ENCODE results near the gene MKNK2. TPM values are rescaled to one million over a fixed set of nuclear protein-coding genes. Genes with fewer than 3 reads are reported as not detected.

The MKNK2 gene
- total RNA-seq, 1 experiment from 2014 or later, result 38.6 TPM

DNA sequence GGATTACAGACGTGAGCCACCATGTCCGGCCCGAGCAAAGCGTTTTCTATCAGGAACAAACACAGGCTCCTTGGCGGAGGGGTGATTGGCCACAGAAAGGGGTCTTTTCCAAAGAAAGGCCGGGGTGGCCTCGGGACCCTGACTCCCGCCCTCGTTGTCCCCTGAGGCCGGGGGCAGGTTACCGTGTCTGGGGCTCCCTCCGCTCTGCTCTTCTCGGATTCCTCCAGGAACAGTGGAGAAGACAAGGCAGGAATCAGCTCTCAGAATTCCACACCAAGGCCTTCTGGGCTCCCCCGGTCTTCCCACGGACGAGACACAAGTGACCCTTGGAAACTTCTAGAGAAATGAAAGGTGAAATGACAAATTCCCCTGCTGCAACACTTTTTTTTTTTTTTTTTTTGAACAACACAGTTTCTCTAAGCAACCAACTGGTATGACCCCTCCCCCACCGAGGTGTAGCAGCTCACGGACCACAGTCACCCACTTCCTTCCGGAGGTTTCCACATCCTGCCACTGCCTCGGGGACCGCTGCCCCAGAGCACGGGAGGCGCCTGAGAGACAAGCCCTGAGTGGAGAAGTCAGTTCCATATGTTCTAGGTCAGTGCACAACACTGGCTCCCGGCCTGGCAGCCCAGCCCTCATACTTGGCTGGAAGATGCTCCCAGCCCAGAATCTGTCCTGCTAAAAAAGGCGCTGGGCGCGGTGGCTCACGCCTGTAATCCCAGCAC, 34.1 kb upstream of the MKNK2 start:
- H3K27me3 ChIP-seq, result no peaks in the 10 kb centered on the region
- H3K9me3 ChIP-seq, result no peaks in the 10 kb centered on the region
- no peaks in the 10 kb centered on the region; the same call in 1 of the 2 replicates for H3K36me3 ChIP-seq
- no peak overlapping the region for H3K4me3 ChIP-seq
- no peak for DNase-seq

DNA sequence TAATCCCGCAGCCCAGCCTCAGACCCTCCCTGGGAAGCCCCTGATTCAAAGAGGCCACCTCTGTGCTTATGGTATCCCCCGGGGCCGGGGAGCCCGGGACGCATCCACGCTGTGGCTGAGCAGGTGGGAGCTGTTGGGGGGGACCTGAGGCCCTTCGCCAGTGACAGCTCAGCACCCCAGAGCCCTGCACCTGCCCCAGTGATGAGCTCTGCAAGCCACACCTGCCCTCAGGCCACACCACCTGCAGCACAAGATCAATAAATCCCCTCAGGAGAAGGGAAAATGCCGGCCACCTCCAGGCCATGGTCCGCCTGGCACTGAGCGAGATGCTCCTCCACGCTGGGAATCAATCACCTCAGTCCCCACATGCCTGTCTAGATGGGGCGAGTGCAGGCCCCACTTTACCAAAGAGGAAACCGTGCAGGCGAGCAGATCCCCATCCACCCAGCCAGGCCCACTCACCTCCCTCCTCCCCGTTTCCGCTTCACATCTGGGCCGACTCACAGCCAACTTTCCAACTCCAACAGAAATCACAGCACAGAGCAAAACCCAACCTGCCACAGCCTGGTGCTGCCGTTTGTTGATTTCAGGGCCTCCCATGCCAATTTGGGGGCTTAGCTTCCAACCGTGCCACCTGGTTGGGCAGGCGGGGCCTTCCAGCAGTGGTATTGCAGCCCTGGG, 32.3 kb upstream of the MKNK2 start:
- H3K27me3 ChIP-seq, result no peaks in the 10 kb centered on the region
- DNase-seq, result no peak
- no peak overlapping the region for H3K4me3 ChIP-seq
- H3K36me3 ChIP-seq, result no peaks in the 10 kb centered on the region; the same call in 1 of the 2 replicates
- H3K9me3 ChIP-seq, result no peaks in the 10 kb centered on the region

DNA sequence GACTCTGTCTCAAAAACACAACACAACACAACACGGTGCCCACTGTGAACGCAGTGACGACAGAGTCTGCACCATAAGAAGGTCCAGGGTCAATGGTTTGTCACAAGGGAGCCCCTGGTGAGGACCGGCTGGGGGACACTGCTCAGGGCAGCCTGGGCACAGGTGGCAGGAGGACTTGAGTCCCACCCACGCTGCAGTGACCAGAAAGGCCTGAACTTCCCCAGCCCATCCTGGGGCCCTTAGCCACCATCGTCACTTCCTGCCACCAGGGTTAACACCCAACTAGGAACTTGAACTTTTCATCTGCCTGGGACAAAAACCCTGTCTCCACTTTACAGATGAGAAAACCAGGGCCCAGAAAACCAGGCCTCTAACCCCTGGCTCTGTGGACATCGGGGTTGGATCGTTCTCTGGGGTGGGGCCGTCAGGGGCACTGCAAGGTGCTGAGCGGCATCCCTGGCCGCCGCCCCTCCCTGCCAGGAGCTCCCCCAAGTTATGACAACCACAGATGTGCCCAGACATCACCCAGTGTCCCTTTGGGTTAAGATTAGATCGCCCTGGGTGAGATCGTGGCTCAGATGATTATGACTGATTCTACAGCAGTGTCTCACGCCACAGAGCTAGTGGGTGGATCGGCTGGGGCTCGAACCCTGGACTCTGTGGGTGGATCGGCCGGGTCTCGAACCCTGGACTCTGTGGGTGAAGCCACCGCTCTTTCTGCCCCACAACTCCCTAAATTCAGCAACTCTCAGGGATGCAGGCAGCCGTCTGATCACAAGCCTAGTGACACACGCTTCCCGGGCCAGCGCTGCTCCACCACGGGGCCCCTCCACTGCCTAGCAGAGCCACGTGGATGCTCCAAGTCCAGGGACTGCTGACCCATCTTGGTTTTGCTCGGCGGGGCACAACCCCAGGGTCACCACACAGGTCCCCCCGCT, 31.1 kb upstream of the MKNK2 start:
- Histone ChIP-seq H3K27me3 (no peaks in the 10 kb centered on the region), H3K36me3 (no peaks in the 10 kb centered on the region; the same call in 1 of the 2 replicates), H3K4me3 (no peak overlapping the region), H3K9me3 (no peaks in the 10 kb centered on the region)
- DNase-seq, result no peak

DNA sequence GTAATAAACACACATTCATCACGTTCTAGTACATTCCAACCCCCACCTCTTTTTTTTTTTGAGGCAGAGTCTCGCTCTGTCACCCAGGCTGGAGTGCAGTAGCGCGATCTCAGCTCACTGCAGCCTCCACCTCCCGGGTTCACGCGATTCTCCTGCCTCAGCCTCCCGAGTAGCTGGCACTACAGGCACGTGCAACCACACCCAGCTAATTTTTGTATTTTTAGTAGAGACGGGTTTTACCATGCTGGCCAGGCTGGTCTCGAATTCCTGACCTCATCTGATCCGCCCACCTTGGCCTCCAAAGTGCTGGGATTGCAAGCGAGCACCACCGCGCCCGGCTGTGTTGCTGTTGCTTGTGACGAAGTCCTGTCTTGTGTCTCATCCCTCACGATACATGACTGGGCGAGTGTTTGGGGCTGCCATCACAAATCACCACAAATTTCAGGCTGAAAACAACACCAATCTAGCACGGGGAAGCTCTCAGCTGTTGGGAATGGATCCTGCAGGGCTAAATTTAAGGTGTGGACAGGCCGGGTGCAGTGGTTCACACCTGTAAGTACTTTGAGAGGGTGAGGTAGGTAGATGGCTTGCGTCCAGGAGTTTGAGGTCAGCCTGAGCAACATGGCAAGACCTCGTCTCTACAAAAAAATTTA, 29.4 kb upstream of the MKNK2 start:
- no peaks in the 10 kb centered on the region for H3K9me3 ChIP-seq
- no peak overlapping the region for H3K4me3 ChIP-seq
- H3K27me3 ChIP-seq, result no peaks in the 10 kb centered on the region
- H3K36me3 ChIP-seq, result no peaks in the 10 kb centered on the region; the same call in 1 of the 2 replicates
- no peak for DNase-seq

DNA sequence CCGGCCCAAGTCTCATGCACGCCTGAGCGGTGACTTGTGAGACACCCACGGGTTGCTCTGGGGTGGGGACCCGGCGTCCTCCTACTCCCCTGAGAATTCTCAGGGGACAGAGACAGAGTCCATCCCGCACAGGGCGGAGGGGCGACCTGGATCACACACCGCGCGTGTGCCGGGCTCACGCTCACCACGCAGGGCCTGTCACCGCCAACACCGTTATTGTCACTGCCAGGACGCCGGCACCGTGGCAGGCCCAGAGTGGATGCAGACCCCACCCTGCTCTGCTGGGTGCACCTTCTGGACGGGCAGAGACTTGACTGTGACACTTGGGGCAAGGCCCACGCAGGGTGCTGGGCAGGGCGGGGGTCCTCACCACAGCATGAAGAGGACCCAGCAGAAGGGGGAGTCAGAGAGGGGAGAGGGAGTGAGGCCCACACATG, 28.8 kb upstream of the MKNK2 start:
- H3K36me3 ChIP-seq, result no peaks in the 10 kb centered on the region; the same call in none of the 2 replicates

DNA sequence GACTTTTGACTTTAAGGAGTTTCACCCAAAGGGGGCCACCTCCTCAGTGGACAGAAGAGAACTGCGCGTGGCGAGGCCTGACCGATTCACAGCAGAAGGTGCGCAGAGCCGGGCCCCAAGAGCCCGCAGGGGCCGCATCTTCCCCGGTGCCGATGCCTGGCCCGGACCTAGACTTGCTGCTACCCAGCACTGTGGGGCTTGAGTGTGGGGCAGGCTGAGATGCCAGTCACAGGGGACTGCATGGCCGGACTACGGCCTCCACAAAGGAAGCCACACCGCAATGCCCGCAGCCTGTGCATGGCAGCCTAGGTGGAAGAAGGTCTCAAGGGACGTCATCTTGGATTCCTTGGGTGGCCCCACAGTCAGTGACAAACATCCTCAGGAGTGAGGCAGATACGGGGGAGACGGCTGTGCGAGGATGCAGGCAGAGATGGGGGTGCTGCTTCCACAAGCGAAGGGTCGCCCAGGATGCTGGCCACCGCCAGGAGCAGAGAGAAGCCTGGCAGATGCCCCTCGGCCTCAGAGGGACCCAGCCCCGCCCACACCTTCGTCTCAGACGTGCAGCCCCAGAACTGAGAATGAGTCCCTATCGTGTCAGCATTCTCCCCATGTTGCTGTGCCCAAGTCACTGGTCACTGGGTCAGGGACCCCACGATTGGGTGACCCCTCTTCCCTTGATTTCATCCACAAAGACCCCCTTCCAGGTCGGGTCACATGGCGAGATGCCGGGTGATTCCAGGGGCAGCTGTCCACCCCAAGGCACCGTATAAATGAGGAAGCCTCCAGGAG, 28.2 kb upstream of the MKNK2 start:
- no peak for DNase-seq
- Histone ChIP-seq H3K36me3 (no peaks in the 10 kb centered on the region; the same call in none of the 2 replicates), H3K4me3 (no peak overlapping the region), H3K27me3 (no peaks in the 10 kb centered on the region), H3K9me3 (no peaks in the 10 kb centered on the region)

More for the DNA sequence above, 28.8 kb upstream of the MKNK2 start:
- no peak for DNase-seq
- H3K4me3 ChIP-seq, result no peak overlapping the region
- no peaks in the 10 kb centered on the region for H3K9me3 ChIP-seq
- no peaks in the 10 kb centered on the region for H3K27me3 ChIP-seq

DNA sequence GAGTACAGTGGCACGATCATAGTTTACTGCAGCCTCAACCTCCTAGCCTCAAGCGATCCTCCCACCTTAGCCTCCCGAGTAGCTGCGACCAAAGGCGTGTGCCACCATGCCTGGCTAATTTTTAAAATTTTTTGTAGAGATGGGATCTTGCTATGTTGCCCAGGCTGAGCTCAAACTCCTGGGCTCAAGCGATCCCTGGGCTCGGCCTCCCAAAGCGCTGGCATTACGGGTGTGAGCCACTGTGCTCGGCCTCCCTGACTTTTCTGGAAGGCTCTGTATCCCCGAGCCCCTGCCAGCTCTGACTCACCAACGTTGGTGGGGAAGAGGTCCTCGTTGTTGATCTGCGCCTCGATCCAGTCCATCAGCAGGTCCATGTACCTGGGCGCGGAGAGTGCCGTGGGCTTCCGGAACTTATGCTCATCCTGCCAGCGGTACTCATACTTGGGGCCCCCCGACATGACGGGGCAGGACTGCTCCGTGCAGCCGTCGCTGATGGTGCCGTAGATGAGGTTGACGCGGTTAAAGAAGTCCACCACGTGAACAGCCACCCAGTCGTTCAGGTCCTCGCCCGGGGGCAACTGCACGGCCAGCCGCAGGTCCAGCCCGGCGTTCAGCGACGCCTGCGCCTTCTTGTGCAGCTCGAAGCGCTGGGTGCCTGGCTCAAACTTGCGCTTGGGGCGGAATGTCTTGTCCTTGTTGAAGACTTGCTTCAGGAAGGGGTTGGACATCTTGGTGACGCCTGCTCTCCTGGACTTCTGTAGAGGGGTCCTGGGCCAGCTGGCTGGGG, 27.0 kb upstream of the MKNK2 start:
- no peaks in the 10 kb centered on the region; the same call in 1 of the 2 replicates for H3K36me3 ChIP-seq
- no peaks in the 10 kb centered on the region for H3K9me3 ChIP-seq
- no peak overlapping the region for H3K4me3 ChIP-seq
- H3K27me3 ChIP-seq, result no peaks in the 10 kb centered on the region
- DNase-seq, result no peak

DNA sequence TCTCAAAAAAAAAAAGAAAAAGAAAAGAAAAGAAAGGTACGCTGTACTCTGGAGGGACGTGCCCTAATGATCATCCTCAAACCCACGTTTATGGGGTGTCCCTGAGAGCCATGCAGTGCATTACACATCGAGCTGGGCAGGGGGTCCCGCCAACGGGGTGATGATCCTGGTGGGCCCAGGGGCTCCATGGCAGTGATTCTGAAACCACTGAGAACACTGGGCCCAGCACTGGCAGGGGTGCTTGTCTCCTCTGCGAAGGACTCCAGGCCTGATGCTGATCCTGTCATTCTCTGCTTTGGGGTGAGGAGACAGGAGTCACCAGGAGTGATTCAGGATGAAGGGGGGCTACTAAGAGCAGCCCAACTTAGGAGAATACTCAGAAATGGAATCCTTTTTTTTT, 26.4 kb upstream of the MKNK2 start:
- Histone ChIP-seq H3K27me3 (no peaks in the 10 kb centered on the region), H3K36me3 (no peaks in the 10 kb centered on the region; the same call in 1 of the 2 replicates), H3K4me3 (no peak overlapping the region), H3K9me3 (no peaks in the 10 kb centered on the region)
- no peak for DNase-seq

DNA sequence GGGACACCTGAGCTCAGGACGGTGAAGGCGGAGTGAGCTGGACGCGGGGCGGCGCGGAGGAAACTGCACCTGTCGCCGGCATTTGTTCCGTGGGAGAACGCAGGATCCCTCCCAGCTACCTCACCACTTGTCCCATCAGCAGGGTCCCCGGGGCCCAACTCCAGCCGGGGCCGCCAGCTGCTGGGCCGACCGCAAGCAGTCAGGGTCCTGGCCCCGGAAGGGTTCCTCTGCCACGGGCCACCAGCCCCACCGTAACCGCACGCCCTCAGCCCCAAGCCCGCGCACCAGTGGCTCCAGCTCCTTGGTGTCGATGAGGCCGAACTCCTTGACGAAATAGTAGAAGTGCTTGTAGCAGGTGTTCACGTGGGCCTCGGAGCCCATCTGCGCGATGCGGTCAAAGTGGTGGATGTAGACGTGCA, 25.5 kb upstream of the MKNK2 start:
- Histone ChIP-seq H3K9me3 (no peaks in the 10 kb centered on the region), H3K4me3 (no peak overlapping the region), H3K36me3 (no peaks in the 10 kb centered on the region; the same call in 1 of the 2 replicates), H3K27me3 (no peaks in the 10 kb centered on the region)
- DNase-seq, result no peak

DNA sequence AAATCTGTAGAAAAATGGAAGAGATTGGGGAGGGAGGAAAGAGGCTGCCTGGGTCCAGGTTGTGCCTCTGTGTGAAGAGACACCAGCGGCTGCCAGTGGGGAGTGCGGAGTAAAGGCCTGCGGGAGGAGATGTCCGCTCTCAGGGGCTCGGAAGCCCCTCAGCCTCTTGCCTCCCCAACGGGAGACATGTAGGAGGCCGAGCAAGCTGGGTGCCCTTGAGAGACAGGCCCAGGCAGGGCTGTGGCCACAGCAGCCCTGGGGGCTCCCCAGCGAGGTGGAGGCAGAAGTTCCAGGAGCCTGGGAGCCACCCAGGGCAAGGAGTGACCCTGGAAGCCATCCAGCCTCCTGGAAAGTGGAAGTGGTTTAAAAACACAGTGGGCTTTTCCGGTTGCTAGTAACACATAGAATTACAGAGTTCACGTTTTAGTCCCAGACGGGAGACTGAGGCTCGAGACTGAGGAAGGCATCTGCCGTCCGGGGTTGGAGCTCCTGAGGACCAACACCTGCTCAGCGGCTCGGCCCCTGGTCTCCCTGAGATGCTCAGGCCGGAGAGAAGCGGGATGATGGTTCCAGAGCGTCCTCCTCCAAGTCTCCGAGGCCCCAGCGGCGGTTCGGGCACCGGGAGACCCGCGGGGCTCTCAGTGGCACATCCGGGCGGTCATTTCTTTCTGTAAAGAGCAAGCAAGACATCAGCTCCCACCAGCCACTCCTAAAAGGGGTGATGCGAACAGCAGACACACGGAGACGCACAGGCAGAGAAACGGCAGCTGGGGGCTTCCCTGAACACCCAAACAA, 21.9 kb upstream of the MKNK2 start:
- Histone ChIP-seq H3K27me3 (no peaks in the 10 kb centered on the region), H3K4me3 (no peak overlapping the region), H3K9me3 (no peaks in the 10 kb centered on the region), H3K36me3 (no peaks in the 10 kb centered on the region; the same call in 1 of the 2 replicates)
- DNase-seq, result no peak

DNA sequence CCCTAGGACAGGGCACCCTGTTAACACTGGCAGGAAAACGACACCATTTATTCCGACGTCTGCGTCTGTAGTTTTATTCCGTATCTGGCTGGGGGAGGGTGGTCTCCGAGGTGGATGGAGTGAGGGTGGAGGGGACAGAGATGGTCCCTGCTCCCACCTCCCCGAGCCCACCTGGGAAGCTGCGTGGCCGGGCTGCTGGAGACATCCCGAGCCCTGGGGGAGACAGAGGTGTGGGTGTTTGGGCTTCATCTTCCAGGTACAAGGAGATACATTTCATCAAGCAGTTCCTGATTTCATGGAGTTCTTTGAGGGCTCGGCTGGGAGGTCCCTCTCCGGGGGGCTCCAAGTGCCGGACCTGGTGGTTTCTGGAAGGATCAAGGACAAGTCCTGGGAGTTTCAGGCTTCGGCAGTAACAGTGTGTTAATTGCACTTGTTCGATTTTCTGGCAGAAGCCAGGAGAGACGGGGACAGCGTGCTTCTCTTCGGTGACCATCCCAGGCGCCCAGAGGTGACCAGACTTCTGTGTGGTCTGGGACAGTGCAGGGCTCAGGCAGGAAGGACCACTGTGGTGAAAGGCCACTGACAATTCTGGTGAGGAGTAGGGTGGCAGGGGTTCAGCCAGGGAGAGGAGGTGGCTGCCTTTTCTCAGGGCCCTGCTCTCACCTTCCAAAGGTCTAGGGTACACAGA, 20.1 kb upstream of the MKNK2 start:
- DNase-seq, result no peak
- Histone ChIP-seq H3K36me3 (no peaks in the 10 kb centered on the region; the same call in 1 of the 2 replicates), H3K4me3 (no peak overlapping the region), H3K9me3 (no peaks in the 10 kb centered on the region), H3K27me3 (no peaks in the 10 kb centered on the region)

DNA sequence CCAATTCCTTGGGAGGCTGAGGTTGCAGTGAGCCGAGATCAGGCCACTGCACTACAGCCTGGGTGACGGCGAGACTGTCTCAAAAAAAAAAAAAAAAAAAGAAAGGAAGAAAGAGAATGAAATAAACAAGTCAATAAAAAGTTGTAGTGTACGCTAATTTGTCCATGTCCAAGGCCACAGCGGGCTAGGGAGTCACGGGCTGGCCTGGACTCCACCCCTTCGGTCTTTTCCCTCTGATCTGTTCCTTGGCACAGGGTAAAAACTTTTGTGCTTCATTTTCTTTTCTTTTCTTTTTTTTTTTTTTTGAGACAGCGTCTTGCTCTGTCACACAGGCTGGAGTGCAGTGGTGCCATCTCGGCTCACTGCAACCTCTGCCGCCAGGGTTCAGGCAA, 19.4 kb upstream of the MKNK2 start:
- Histone ChIP-seq H3K4me3 (no peak overlapping the region), H3K9me3 (no peaks in the 10 kb centered on the region), H3K36me3 (no peaks in the 10 kb centered on the region; the same call in 1 of the 2 replicates), H3K27me3 (no peaks in the 10 kb centered on the region)
- DNase-seq, result no peak

DNA sequence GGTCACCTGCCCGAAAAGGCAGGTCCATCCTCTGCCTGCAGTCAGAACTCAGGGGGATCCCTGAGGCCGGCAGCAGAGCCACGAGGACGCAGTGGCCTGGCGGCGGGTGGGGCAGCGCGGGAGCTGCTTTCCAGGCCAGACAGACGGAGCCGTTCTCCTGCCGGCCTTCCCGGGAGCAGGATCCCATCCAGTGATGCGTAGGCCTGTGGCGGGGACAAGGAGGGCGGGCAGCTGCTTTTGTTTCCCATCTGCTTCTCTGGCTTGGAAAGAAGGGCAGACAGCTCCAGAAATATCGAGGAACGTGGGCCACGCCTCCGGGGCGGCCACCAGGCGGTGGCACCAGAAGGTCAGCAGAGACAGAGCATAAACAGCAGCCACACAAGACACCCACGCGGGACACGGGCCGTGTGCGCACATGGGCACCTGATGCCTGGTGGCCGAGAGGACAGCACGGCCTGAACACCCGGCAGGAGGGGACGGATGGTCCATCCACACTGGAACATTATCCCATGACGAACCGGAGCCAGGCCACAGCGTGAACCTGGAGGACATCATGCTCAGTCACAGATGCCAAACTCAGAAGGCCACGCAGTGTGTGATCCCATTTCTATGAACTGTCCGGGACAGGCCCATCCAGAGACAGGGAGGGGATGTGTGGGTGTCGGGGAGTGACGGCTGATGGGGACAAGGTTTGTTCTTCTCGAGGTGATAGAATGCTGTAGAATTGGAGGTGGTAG, 13.9 kb upstream of the MKNK2 start:
- H3K4me3 ChIP-seq, result no peak overlapping the region
- no peaks in the 10 kb centered on the region for H3K9me3 ChIP-seq
- no peak for DNase-seq
- no peaks in the 10 kb centered on the region for H3K27me3 ChIP-seq
- no peaks in the 10 kb centered on the region for H3K36me3 ChIP-seq

Measured in MG63 (cell line).